Type B pancreatic cell (in vitro differentiated cells): ENCODE results near the gene RPL22L1. TPM values are rescaled to one million over a fixed set of nuclear protein-coding genes. Genes with fewer than 3 reads are reported as not detected.
A peak's percentile ranks its signal among the peaks of the same experiment; 100 is the strongest.

Experiments
- DNase-seq: peaks from one replicate; pipeline ENCODE4 v3.0.0; 2021; ENCODE audit warnings: mixed read lengths; ENCODE audit not compliant: unreplicated experiment; ENCODE audit errors: extremely low spot score
- H3K27ac Mint-ChIP-seq: 2 replicates; pipeline ENCODE4 v1.8.0; 2021; ENCODE audit warnings: mild to moderate bottlenecking, mixed read lengths
- H3K27me3 Mint-ChIP-seq: 2 replicates; pipeline ENCODE4 v1.8.0; 2021; ENCODE audit warnings: mixed read lengths
- H3K36me3 Mint-ChIP-seq: 2 replicates; pipeline ENCODE4 v1.8.0; 2021; ENCODE audit warnings: mixed read lengths
- H3K4me1 Mint-ChIP-seq: one replicate; pipeline ENCODE4 v1.8.0; 2021; ENCODE audit warnings: mixed read lengths; ENCODE audit not compliant: unreplicated experiment
- H3K4me3 Mint-ChIP-seq: 2 replicates; pipeline ENCODE4 v1.8.0; 2021; ENCODE audit warnings: mild to moderate bottlenecking, mixed read lengths
- H3K9me3 Mint-ChIP-seq: 2 replicates; pipeline ENCODE4 v1.8.0; 2021; ENCODE audit warnings: mixed read lengths
- CTCF ChIP-seq: fragments of 200-600 bp; sonication (generic); conservative IDR thresholded peaks from 2 replicates; pipeline ENCODE4 v1.5.0; 2021; ENCODE audit warnings: antibody characterized with exemption, mild to moderate bottlenecking
- total RNA-seq: library from RNA; stranded (reverse); gene quantifications from 2 replicates; pipeline ENCODE4 v1.2.1, GENCODE V29; 2021; ENCODE audit warnings: low replicate concordance

Gene RPL22L1
- total RNA-seq, 1 donor from 2014 or later = 78.3 TPM

- H3K36me3 Mint-ChIP-seq = peaks cover 25% of the 10 kb centered on the region
- no peak for TF ChIP-seq CTCF
- H3K9me3 Mint-ChIP-seq = peaks cover 6% of the 10 kb centered on the region
- peaks cover 7% of the 10 kb centered on the region for H3K4me1 Mint-ChIP-seq
- H3K27ac Mint-ChIP-seq = no peak overlapping the region
- H3K27me3 Mint-ChIP-seq = no peaks in the 10 kb centered on the region
- no peak for DNase-seq
- H3K4me3 Mint-ChIP-seq = no peak overlapping the region
Measured at GRCh38 chr3:170863816-170864215, 6.2 kb downstream of the RPL22L1 start.

- Mint-ChIP-seq H3K27ac (no peak overlapping the region), H3K36me3 (peaks cover 25% of the 10 kb centered on the region), H3K9me3 (peaks cover 6% of the 10 kb centered on the region), H3K27me3 (no peaks in the 10 kb centered on the region), H3K4me1 (peaks cover 7% of the 10 kb centered on the region), H3K4me3 (no peak overlapping the region)
- no peak for TF ChIP-seq CTCF
- no peak for DNase-seq
Measured at GRCh38 chr3:170862618-170863374, 7.2 kb downstream of the RPL22L1 start.

GRCh38 chr3:170858599-170858998 lies 11.4 kb downstream of the RPL22L1 start:
- Mint-ChIP-seq H3K4me1 (no peaks in the 10 kb centered on the region), H3K27ac (no peak overlapping the region), H3K9me3 (no peaks in the 10 kb centered on the region), H3K27me3 (no peaks in the 10 kb centered on the region), H3K36me3 (no peaks in the 10 kb centered on the region), H3K4me3 (no peak overlapping the region)
- no peak for TF ChIP-seq CTCF
- DNase-seq = no peak

- DNase-seq = no peak
- Mint-ChIP-seq H3K27ac (no peak overlapping the region), H3K4me3 (no peak overlapping the region), H3K27me3 (peaks cover 4% of the 10 kb centered on the region), H3K9me3 (no peaks in the 10 kb centered on the region), H3K36me3 (no peaks in the 10 kb centered on the region), H3K4me1 (no peaks in the 10 kb centered on the region)
- no peak for TF ChIP-seq CTCF
Measured at GRCh38 chr3:170852324-170852723, 17.7 kb downstream of the RPL22L1 start.

- Mint-ChIP-seq H3K27me3 (peaks cover 4% of the 10 kb centered on the region), H3K27ac (no peak overlapping the region), H3K9me3 (no peaks in the 10 kb centered on the region), H3K4me1 (no peaks in the 10 kb centered on the region), H3K36me3 (no peaks in the 10 kb centered on the region), H3K4me3 (no peak overlapping the region)
- peak; percentile 64 for TF ChIP-seq CTCF
- DNase-seq = no peak
Measured at GRCh38 chr3:170848292-170848917, 21.6 kb downstream of the RPL22L1 start.
